ENCODE results near the gene MBD3L1. TPM values are rescaled to one million over a fixed set of nuclear protein-coding genes. Genes with fewer than 3 reads are reported as not detected.

Gene MBD3L1
- total and polyA plus RNA-seq, 4 donors, result not detected

GRCh38 chr19:8835446-8835845 lies 3.3 kb downstream of the MBD3L1 start:
- TF ChIP-seq EGR1 (IDR thresholded peaks at IDR 0.05; ENCODE audit: low read depth in 2 of 2), result no peak
- no peak for TF ChIP-seq FOXA1 (IDR thresholded peaks at IDR 0.05)
- no peak for TF ChIP-seq GABPA (IDR thresholded peaks at IDR 0.05 in 1 of 2, conservative IDR thresholded peaks at IDR 0.05 in 1 of 2)
- no peak for TF ChIP-seq RAD21 (IDR thresholded peaks at IDR 0.05)
- no peak for TF ChIP-seq HNF4G (IDR thresholded peaks at IDR 0.05)
- TF ChIP-seq NR2F2 (IDR thresholded peaks at IDR 0.05), result no peak
- TF ChIP-seq YY1 (IDR thresholded peaks at IDR 0.05), result no peak
- TF ChIP-seq HNF4A (conservative IDR thresholded peaks at IDR 0.05), result no peak
- TF ChIP-seq TAF1 (conservative IDR thresholded peaks at IDR 0.05), result no peak
- no peak for TF ChIP-seq RXRA (IDR thresholded peaks at IDR 0.05)
- TF ChIP-seq JUND (IDR thresholded peaks at IDR 0.05), result no peak
- TF ChIP-seq CTCF (IDR thresholded peaks at IDR 0.05; ENCODE audit: low read depth, low read length, missing input control), result no peak
- TF ChIP-seq REST (IDR thresholded peaks at IDR 0.05), result no peak
- no peak overlapping the region for H3K9ac ChIP-seq (ENCODE audit: low read depth in 1 of 2, low read length in 2 of 2)
- peaks cover 0 to under 1% (median 0%) of the 10 kb centered on the region in 4 donors for H3K36me3 ChIP-seq (ENCODE audit: control insufficient read depth in 4 of 4, insufficient read depth in 3 of 4, low read depth in 1 of 4, low read length in 3 of 4)
- H3K27me3 ChIP-seq (ENCODE audit: control insufficient read depth in 4 of 4, insufficient read depth in 4 of 4, low read length in 3 of 4), result peaks cover 0 to 3% (median 0%) of the 10 kb centered on the region in 4 donors
- H3K4me1 ChIP-seq (ENCODE audit: control insufficient read depth in 4 of 4, insufficient read depth in 4 of 4, low read length in 3 of 4), result peaks cover 0 to 6% (median 3%) of the 10 kb centered on the region in 4 donors
- DNase-seq (ENCODE audit: low spot score), result no peak
- H3K4me3 ChIP-seq (ENCODE audit: low read depth in 1 of 3, low read length in 3 of 3), result no peak overlapping the region
- peaks cover 0 to 3% (median 0%) of the 10 kb centered on the region in 4 donors for H3K9me3 ChIP-seq (ENCODE audit: control insufficient read depth in 4 of 4, low read length in 3 of 4)
- 56% methylated on average over 2 of the region's 2 CpGs for WGBS
- H3K27ac ChIP-seq (ENCODE audit: low read depth in 1 of 2, low read length in 2 of 2), result no peak overlapping the region

- peaks cover 0 to 3% (median 0%) of the 10 kb centered on the region in 4 donors for H3K27me3 ChIP-seq (ENCODE audit: control insufficient read depth in 4 of 4, insufficient read depth in 4 of 4, low read length in 3 of 4)
- H3K4me3 ChIP-seq (ENCODE audit: low read depth in 1 of 3, low read length in 3 of 3), result no peak overlapping the region
- H3K36me3 ChIP-seq (ENCODE audit: control insufficient read depth in 4 of 4, insufficient read depth in 3 of 4, low read depth in 1 of 4, low read length in 3 of 4), result no peaks in the 10 kb centered on the region
- H3K9ac ChIP-seq (ENCODE audit: low read depth in 1 of 2, low read length in 2 of 2), result no peak overlapping the region
- 89% methylated on average over 3 of the region's 3 CpGs for WGBS
- no peak for DNase-seq (ENCODE audit: low spot score)
- H3K4me1 ChIP-seq (ENCODE audit: control insufficient read depth in 4 of 4, insufficient read depth in 4 of 4, low read length in 3 of 4), result peaks cover 0 to 6% (median 3%) of the 10 kb centered on the region in 4 donors
- peaks cover 0 to 3% (median 0%) of the 10 kb centered on the region in 4 donors for H3K9me3 ChIP-seq (ENCODE audit: control insufficient read depth in 4 of 4, low read length in 3 of 4)
- no peak overlapping the region for H3K27ac ChIP-seq (ENCODE audit: low read depth in 1 of 2, low read length in 2 of 2)
- TF ChIP-seq RAD21 (IDR thresholded peaks at IDR 0.05) (no peak), TAF1 (conservative IDR thresholded peaks at IDR 0.05) (no peak), HNF4A (conservative IDR thresholded peaks at IDR 0.05) (no peak), FOXA1 (IDR thresholded peaks at IDR 0.05) (no peak), JUND (IDR thresholded peaks at IDR 0.05) (no peak), MAX (IDR thresholded peaks at IDR 0.05) (no peak), CTCF (IDR thresholded peaks at IDR 0.05; ENCODE audit: low read depth, low read length, missing input control) (no peak), REST (IDR thresholded peaks at IDR 0.05) (no peak), RXRA (IDR thresholded peaks at IDR 0.05) (no peak), EGR1 (IDR thresholded peaks at IDR 0.05; ENCODE audit: low read depth in 2 of 2) (no peak), FOXA2 (IDR thresholded peaks at IDR 0.05) (no peak), YY1 (IDR thresholded peaks at IDR 0.05) (no peak), ATF3 (IDR thresholded peaks at IDR 0.05) (no peak), ZBTB33 (IDR thresholded peaks at IDR 0.05) (no peak), HNF4G (IDR thresholded peaks at IDR 0.05) (no peak), GABPA (IDR thresholded peaks at IDR 0.05 in 1 of 2, conservative IDR thresholded peaks at IDR 0.05 in 1 of 2) (no peak), NR2F2 (IDR thresholded peaks at IDR 0.05) (no peak)
Measured at GRCh38 chr19:8835877-8836276, 3.7 kb downstream of the MBD3L1 start.

Data from liver (tissue), 9 donors.